22Rv1 (cell line): ENCODE measurements around the gene HYAL2.

ENCODE experiments used
- CTCF ChIP-seq: fragments of 450-650 bp; IDR thresholded peaks from 2 replicates; pipeline ENCODE4 v1.5.1; 2017; ENCODE audit warnings: mild to moderate bottlenecking
- ZFX ChIP-seq: fragments of 450-650 bp; IDR thresholded peaks from 2 replicates; pipeline ENCODE4 v1.6.1; 2017; ENCODE audit warnings: antibody characterized with exemption, borderline replicate concordance

GRCh38 chr3:50279255-50280016, 43.1 kb downstream of the HYAL2 start:
- TF ChIP-seq ZFX, result no peak
- TF ChIP-seq CTCF, result no peak
